Stimulated activated CD4-positive, alpha-beta T cell treated with anti-CD3 and anti-CD28 coated beads, Interleukin-4, amount 100 ng/mL, for 1 hour (primary cell): ENCODE measurements around the gene SUN5.
"Not testable (repeated sequence)": the region's sequence is repeated elsewhere in the genome, so short reads cannot be mapped to it uniquely, and the experiment has no call there.

ENCODE experiments used
- DNase-seq: peaks from one replicate; pipeline ENCODE4 v3.0.0-alpha.2; 2020

SUN5 gene

DNA sequence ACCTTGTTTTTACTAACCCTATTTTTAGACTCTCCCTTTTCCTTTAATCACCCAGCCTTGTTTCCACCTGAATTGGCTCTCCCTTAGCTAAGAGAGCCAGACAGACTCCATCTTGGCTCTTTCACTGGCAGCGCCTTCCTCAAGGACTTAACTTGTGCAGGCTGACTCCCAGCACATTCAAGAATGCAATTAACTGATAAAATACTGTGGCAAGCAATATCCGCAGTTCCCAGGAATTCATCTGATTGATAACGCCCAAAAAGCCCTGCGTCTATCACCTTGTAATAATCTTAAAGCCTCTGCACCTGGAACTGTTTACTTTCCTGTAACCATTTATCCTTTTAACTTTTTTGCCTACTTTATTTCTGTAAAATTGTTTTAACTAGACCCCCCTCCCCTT is 29.1 kb downstream of the SUN5 start:
- not testable (repeated sequence) for DNase-seq

- not testable (repeated sequence) for DNase-seq
Observed at GRCh38 chr20:32974204-32975064, 29.8 kb downstream of the SUN5 start.

DNA sequence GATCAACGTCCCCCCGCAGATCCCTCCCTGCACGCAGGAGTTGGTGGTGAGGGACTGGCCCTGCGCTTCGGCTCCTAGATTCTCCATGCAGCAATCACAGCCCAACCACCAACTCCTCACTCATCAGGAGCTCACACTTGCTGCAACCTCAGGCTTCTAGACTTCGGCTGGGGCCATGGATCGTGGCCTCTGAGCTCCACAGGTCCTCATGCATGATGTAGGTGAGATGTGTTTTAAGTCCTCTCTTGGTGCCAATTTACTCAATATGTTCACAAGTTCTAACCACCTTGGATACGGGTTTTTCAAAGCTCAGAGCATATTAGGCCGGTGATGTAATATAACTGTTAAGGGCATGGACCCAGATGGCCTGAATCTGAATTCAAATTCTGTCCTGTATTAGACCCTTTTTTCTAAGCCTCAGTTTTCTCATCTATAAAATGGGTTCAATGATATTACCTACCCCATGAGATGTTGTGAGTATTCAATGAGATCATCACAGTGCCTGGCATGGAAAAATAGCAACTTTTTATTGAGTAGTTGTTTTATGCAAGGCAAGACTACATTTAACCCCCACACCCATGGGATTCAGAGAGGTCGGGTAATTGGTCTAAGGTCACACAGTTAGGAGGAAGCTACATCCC is 31.0 kb downstream of the SUN5 start:
- no peak for DNase-seq

DNA sequence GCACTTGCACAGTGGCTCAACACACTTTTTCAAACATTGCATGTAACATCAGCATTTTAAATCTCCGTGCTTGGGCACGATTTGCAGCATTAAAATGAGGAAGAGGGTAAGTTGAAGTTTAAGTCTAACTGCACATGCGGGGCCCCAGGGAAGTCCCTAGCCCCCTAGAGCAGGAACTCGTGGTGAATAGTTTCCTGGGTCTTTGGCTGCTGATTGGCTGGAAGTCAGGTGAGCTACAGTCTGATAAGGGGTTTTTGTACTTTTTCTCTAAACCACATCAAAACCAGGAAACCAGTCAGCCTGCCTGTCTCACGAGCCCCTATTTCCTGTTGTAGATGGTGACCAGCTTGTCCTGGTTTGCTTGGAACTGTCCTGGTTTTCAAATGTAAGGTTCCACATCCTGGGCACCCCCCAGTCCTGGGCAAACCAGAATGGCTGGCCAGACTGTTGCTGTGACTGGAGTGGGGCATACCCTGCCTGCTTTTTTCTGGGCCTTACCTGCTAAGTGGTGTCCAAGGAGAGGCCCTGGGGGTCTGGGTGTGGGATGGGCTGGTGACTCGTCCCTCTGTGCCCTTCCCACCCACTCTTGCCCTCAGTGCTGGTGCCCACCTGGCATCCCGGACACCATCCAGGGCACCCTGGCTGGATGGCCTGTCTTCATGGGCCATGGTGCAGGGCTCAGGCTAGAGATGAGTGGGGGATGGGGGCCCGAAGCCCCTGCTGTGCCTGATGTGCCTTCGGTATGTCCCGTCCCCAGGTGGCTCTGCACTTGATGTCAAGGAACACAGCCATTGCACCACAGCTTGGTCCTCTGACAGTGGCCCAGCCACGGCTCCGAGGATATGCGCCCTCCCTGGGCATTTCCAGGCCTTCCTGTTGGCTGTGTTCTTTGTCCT is 31.8 kb downstream of the SUN5 start:
- DNase-seq = peak; percentile 73

DNA sequence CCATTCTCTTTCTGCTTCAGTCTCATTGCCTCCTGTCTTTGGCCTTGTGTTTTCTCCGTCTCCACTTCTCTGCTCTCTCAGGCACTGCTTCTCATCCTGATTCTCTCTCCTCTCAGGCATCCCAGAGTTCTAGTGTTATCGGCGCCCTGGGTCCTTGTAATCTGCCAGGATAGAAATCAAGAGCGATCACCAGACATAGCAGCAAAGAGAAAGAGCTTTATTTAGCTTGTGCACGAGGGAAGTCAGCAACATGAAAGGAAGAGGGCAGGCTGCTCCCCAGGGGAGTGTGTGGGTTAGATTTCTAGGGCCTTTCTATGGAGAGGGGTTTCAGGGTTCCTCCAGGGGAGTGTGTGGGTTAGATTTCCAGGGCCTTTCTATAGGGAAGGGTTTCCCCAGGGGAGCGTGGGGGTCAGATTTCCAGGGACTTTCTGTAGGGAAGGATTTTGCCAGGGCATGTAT is 32.5 kb downstream of the SUN5 start:
- DNase-seq = no peak

DNA sequence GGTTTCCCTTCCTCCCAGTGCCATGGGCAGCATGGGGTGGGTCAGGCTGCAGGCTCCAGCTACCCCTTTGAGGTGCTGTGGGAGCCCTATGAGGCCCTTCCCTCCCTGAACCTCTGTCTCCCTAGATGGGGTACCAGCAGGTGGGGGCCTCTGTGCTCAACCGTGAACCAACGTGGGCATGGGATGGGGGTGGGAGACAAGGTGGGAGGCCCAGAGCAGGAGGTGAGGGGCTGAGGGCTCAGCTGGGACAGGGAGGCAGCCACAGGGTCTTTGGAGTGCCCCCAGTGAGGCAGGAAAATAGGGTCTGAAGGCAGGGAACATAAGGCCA is 33.3 kb downstream of the SUN5 start:
- DNase-seq = no peak

DNA sequence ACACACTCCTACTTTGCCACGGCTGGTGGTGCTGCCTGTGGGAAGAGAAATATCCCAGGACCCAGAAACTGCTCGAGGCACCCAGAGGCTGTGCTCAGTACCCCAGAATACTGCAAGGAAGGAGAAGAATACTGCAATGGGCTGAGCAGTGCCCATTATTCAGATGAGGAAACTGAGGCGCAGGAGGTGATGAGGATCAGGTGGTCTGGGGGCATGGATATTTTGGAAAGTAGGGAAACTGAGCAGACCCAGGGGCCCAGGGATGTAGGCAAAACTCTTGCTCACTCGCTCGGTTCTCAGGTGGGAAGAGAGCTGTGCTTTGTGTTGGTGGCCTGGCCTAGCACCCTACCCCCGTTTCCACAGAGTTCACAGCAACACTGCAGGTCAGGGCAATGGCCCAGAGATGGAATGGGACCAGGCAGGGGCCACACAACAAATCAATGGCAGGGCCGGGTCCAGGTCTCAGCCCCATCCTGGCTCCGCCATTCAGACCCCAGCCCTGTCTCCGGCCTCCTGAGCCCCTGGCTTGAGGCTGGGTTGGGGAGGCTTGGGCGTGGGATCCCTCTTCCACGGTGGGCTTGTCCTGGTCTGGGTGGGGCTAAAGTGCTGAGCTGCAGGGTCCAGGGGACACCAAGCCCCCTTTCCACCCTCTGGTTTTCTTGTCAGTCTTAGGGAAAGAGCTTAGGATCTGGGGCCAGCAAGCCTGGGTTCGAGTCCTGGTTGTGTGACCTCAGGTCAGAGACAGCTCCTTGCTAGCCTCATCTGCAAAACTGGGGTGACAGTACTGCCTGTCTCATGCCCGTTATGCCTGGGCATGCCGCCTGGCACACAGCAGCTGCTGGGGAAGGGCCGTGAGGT is 33.9 kb downstream of the SUN5 start:
- no peak for DNase-seq

- no peak for DNase-seq
Observed at GRCh38 chr20:32969356-32970114, 34.7 kb downstream of the SUN5 start.

GRCh38 chr20:32968478-32969241 is 35.6 kb downstream of the SUN5 start:
- peak; percentile 54 for DNase-seq

DNA sequence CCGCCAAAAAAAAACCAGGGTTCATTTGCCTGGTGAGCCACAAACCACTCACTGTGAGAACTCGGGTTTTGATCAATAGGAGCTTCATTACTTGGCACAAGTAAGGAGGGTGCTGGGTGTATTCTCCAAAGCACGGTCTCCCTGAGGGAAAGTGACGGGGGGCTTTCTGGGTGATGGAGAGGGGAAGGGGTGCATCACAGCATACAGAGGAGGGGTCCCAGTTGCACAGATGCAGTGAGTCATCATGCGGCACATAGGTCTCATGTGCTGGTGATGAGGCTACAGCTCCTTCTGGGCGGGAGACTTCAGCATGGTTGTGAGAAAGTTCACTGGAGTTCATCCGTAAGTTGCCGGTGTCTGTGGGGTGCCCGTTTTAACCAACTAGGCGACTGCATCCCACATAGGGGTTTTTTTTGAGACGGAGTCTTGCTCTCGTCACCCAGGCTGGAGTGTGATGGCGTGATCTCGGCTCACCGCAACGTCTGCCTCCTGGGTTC is 36.2 kb downstream of the SUN5 start:
- DNase-seq = peak; percentile 50

GRCh38 chr20:32966881-32967781 is 37.1 kb downstream of the SUN5 start:
- DNase-seq = peak; percentile 34

- no peak for DNase-seq
Observed at GRCh38 chr20:32966382-32966781, 37.9 kb downstream of the SUN5 start.

GRCh38 chr20:32965581-32966373 is 38.5 kb downstream of the SUN5 start:
- peak; percentile 32 for DNase-seq

DNA sequence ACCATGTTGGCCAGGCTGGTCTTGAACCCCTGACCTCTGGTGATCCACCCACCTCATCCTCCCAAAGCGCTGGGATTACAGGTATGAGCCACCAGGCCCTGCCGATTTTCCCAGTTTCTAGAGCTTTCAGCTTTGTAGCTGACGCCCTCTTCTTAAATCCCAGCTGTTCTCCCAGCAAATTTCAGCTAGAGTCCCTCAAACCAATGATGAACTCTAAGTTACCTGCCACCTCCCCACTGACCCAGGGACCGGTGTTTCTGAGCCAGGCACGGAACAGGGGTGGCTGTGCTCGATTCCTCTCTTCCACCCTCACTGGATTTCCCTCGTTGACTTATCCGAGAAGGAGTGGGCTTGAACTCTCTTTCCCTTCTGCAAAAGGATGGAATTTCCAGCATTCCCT is 39.1 kb downstream of the SUN5 start:
- DNase-seq = no peak

GRCh38 chr20:32964575-32964974 is 39.7 kb downstream of the SUN5 start:
- DNase-seq = no peak

DNA sequence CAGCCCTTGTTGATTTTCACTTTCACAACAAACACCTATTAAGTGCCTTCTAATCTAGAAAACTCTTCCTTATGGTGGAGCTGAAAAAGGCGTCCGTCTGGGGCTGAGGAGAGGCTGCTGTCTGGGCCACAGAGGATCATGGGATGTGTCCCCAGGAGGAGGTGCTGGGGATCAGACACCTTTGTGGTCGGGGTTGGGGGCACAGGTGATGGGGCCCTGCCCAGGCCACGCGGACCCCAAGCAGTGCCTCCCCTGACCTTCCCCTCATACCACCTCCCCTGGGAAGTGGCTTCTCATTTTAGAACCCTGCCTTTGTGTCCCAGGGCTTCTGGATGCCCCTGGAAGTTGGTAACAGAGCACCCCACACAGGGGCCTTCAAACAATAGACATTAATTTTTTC is 41.1 kb downstream of the SUN5 start:
- no peak for DNase-seq

DNA sequence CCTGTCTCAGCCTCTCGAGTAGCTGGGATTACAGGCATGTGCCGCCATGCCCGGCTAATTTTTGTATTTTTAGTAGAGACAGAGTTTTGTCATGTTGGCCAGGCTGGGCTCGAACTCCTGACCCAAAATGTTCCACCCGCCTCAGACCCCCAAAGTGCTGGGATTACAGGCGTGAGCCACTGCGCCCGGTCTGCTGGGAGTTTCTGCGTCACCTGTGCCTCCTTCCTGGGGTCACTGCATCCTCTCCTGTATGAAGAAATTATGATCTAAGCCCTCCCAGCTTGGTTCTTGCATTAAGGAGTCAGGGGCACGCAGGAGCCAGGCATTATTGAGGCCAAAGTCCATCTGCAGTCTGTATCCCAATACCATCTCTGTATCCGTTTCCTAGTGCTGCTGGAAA is 41.6 kb downstream of the SUN5 start:
- DNase-seq = not testable (repeated sequence)

- DNase-seq = no peak
Observed at GRCh38 chr20:32962053-32962452, 42.2 kb downstream of the SUN5 start.
